Cardiac fibroblast (primary cell): Measurements from ENCODE around the gene HDGFL3.

Experiments
- DNase-seq, 2 donors: peaks; one replicate each; pipeline versions ENCODE4 v3.0.0 to v3.0.0-alpha.2; 2010; ENCODE audit warnings: low read depth in 2 of 2
- H3K4me3 ChIP-seq, 2 donors: replicated peaks in 1 of 2; 1 replicate in 1 of 2; 2 replicates in 1 of 2; pipeline ENCODE4 v1.5.1; 2011; ENCODE audit warnings: low read depth in 2 of 2, low read length in 2 of 2, mild to moderate bottlenecking in 2 of 2, moderate library complexity in 1 of 2
- CTCF ChIP-seq: IDR thresholded peaks from one replicate; pipeline ENCODE4 v1.5.1; 2011; ENCODE audit warnings: low read depth, mild to moderate bottlenecking, low read length, inconsistent platforms

Gene HDGFL3

GRCh38 chr15:83119968-83120581, 87.5 kb downstream of the HDGFL3 start:
- no peak overlapping the region for H3K4me3 ChIP-seq
- DNase-seq = no peak
- no peak for TF ChIP-seq CTCF

DNA sequence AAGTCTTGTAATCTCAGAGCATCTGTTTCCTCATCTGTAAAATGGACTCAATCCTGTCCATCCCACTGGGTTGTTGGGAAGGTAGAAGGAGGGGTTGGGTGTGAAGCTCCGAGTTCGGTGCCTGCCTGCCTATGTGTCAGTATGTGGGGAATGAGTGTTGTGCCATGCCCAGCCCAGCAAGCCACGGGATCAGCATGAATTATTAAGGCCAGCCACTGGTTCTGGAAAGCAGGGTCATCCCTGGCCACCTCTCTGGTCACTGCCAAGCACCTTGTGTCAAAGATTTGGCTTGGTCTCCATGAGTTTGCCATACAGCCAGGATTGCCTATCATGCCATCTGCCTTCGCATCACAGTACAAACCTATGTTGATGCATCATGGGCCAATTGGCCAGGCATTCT, 88.7 kb downstream of the HDGFL3 start:
- TF ChIP-seq CTCF = no peak
- no peak for DNase-seq

DNA sequence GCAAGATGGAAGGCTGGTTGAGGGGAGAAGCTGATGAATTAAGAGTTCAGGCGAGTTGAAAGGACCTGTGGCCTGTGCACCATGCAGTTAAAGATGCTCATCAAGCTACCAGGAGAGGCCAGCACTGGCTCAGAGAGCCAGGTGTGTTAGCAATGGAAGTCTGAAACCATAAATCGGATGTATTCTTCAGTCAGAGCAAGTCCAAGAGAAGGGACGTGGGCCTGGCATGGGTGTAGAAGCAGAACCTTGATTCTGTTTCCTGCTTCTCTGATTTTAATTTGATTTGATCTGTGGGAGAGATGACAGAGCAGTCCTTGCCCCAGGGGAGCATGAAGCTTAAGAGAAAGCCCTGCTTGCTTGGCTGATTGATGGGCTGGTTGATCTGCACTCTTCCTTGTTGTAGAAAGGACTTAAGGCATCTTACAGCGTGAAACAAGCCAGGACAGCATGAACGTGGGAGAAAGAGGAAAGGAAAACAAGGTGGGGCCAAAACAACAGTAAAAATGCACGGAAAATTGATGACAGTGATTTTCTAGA, 89.3 kb downstream of the HDGFL3 start:
- DNase-seq = no peak
- H3K4me3 ChIP-seq = no peak overlapping the region
- TF ChIP-seq CTCF = no peak

More for the DNA sequence above, 88.7 kb downstream of the HDGFL3 start:
- H3K4me3 ChIP-seq = no peak overlapping the region

GRCh38 chr15:83115831-83116565, 91.6 kb downstream of the HDGFL3 start:
- DNase-seq = no peak
- TF ChIP-seq CTCF = no peak
- no peak overlapping the region for H3K4me3 ChIP-seq

DNA sequence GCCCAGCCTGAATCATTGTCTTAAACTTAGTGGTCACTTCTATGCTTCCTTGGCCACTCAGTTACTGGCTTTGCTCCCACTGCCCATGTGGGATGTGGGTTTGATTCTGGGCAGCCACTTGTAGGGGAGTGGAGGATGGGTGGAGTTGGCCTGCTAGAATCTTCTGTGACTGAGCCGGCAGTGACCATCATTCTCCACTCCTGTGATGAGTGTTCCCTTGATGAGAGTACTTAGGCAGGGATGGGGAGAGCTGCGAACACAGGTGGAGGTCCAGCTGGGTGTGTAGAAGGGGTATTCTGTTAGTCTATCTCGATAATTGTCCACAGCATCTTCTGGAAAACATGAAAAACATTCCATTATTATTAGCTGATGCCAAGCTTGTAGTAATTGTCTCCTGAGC, 92.2 kb downstream of the HDGFL3 start:
- DNase-seq = no peak
- no peak for TF ChIP-seq CTCF
- H3K4me3 ChIP-seq = no peak overlapping the region

DNA sequence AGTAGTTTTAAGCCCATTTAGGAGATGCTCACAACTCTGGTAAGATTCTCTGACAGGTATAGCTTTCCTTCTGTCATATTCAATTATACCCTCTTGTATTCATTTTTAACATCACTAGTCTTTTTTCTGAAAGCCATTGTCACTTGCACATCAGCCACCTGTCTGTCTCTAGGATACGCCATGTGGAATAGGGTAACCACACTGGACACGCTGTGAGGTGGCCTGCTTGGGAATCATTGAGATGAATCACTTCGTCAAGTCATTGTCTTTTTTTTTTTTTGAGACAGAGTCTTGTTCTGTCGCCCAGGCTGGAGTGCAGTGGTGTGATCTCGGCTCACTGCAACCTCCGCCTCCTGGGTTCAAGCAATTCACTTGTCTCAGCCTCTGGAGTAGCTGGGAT, 92.8 kb downstream of the HDGFL3 start:
- DNase-seq = no peak
- TF ChIP-seq CTCF = no peak
- H3K4me3 ChIP-seq = no peak overlapping the region
